GM12878 (cell line): ENCODE results near the gene USP9X.

Experiments
- RFX5 ChIP-seq: IDR thresholded peaks from 2 replicates; pipeline ENCODE4 v1.6.1; 2011; ENCODE audit warnings: low read depth, low read length, improper control_type of control experiment
- SREBF1 ChIP-seq: IDR thresholded peaks from 2 replicates; pipeline ENCODE4 v1.6.1; 2012; ENCODE audit warnings: mild to moderate bottlenecking, low read length
- TF ChIP-seq, protein P1 (sequence below), 3 experiments: IDR thresholded peaks in 2 of 3; conservative IDR thresholded peaks in 1 of 3; 2 replicates each; pipeline ENCODE4 v1.5.1; 2011; ENCODE audit warnings: low read depth in 3 of 3, low read length in 3 of 3, mild to moderate bottlenecking in 3 of 3, control low read depth in 2 of 3, moderate library complexity in 2 of 3, inconsistent platforms in 1 of 3, mixed read lengths in 1 of 3; ENCODE audit not compliant: control insufficient read depth in 2 of 3, insufficient read depth in 1 of 3; ENCODE audit errors: extremely low read depth in 1 of 3

DNA sequence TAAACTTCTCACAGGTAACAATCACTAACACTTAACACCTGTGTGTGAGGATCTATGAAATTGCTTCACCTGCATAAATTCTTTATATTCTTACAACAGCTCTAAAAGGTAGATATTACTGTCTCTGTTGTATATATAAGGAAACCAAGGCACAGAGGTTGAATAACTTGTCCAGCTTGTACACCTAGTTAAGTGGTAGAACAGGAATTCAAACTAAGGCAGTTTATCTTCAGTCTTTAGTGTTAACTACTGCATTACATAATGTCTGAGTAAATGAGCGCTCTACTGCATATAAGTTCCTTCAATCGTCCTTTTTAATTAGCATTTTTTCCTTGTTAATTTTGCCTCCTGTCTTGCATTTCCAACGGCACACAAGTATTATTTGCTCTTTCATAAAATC lies 15.0 kb downstream of the USP9X start:
- TF ChIP-seq, protein P1, sequence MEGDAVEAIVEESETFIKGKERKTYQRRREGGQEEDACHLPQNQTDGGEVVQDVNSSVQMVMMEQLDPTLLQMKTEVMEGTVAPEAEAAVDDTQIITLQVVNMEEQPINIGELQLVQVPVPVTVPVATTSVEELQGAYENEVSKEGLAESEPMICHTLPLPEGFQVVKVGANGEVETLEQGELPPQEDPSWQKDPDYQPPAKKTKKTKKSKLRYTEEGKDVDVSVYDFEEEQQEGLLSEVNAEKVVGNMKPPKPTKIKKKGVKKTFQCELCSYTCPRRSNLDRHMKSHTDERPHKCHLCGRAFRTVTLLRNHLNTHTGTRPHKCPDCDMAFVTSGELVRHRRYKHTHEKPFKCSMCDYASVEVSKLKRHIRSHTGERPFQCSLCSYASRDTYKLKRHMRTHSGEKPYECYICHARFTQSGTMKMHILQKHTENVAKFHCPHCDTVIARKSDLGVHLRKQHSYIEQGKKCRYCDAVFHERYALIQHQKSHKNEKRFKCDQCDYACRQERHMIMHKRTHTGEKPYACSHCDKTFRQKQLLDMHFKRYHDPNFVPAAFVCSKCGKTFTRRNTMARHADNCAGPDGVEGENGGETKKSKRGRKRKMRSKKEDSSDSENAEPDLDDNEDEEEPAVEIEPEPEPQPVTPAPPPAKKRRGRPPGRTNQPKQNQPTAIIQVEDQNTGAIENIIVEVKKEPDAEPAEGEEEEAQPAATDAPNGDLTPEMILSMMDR (IDR thresholded peaks at IDR 0.05 in 2 of 3, conservative IDR thresholded peaks at IDR 0.05 in 1 of 3; ENCODE audit: control insufficient read depth in 2 of 3, extremely low read depth in 1 of 3, insufficient read depth in 1 of 3, low read depth in 3 of 3, low read length in 3 of 3), result no peak
- no peak for TF ChIP-seq RFX5
- TF ChIP-seq SREBF1, result no peak
